Measurements from ENCODE around the gene PREB.
"Not testable (repeated sequence)": the region's sequence is repeated elsewhere in the genome, so short reads cannot be mapped to it uniquely, and the experiment has no call there.

The PREB gene, protein sequence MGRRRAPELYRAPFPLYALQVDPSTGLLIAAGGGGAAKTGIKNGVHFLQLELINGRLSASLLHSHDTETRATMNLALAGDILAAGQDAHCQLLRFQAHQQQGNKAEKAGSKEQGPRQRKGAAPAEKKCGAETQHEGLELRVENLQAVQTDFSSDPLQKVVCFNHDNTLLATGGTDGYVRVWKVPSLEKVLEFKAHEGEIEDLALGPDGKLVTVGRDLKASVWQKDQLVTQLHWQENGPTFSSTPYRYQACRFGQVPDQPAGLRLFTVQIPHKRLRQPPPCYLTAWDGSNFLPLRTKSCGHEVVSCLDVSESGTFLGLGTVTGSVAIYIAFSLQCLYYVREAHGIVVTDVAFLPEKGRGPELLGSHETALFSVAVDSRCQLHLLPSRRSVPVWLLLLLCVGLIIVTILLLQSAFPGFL

DNA sequence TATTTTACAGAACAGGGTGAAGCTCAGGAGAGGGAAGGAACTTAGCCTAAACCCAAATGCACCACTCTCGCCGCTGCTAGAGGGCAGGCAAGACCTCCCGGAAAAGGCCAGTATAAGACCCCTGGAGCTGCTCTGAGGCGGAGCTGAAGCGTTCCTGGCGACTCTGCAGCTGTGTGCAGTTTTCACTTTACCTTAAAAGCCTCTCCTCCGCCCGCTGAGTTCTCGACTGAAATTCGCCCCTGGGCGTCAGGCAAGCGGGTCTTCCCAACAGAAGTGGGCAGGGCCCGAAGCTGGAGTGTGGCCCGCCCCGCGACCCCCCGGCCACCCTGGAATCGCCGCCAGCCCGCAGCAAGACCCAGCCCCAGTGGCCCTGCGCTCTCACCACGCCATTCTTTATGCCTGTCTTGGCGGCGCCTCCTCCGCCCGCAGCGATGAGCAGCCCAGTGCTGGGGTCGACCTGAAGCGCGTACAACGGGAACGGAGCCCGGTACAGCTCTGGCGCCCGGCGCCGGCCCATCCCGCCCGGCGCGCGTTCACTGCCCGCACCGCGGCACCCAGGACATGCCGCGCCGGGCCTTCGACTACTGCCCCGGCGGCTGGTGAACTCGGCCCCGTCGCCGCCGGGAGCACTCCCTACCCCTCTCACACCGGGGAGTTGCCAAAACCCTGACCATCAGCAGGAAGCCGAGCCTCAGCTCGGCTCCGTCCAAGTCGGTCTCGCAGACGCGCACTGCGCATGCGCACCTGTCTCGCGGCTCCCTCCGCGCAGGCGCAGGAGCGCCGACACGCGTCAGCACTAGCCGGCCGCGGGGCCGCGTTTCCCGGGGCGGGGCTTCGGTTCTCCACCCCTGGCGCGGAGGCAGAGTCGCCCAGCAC lies at the start of gene PREB:
PREB (minus strand) TSS at position 732 of the 876 bp plus-strand sequence; CDS start at position 517, 215 bp downstream.
- DNase-seq, result peak; percentile 100

DNA sequence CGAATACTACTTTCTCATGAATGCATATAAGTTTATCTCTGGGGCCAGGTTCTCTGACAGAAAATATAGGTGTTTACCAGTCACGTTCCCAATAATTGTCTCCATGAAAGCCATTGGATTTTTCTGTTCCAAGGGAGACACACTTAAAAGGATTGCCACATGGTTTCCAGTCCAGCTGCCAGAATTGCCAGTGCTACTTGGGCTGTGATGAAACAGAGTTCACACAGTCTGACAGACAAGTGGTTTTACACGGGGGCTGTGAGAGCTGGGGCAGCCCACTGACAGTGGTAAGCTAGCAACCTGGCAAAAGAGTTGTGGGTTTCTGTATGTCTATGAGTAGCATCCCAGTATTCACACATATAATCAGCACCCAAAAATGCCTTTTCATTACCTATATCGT lies 49.7 kb upstream of the PREB start:
- no peak for DNase-seq

- no peak for DNase-seq
Observed at GRCh38 chr2:27182346-27182745, 47.9 kb upstream of the PREB start.

- DNase-seq, result no peak
Observed at GRCh38 chr2:27179344-27180000, 45.0 kb upstream of the PREB start.

GRCh38 chr2:27178469-27178868 lies 44.0 kb upstream of the PREB start:
- DNase-seq, result no peak

DNA sequence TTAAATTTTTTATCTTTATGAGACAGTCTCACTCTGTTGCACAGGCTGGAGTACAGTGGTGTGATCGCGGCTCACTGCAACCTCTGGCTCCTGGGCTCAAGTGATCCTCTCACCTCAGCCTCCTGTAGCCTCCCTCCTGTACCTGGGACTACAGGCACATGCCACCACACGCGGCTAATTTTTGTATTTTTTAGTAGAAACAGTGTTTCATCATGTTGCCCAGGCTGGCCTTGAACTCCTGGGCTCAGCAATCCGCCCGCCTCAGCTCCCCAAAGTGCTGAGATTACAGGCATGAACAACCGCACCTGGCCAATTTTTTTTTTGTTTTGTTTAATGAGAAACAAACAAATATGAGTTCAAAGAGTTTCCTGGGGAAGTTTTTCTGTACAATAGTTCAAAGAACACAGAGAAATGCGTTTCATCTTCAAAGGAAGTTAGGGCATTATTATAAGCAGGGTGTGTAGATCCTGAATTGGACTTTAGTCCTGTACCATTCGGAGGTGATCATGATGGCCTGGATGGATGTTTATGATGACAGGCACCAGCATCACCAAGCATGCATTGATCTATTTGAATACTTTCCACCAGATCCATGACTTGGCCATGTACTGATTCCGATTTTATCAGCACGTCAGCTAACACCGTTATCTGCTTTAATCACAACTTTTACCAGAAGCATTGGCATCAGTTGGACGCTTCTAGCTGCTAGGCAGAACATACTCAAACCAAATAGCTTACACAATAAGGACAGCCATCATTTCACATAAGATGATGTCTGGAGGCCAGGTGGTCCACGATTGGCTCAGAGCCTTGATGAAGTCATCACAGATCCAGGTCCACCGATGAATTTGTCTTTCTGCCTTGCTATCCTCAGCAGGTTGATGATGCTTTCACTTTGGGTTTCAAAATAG lies 43.3 kb upstream of the PREB start:
- DNase-seq, result no peak

- not testable (repeated sequence) for DNase-seq
Observed at GRCh38 chr2:27175781-27176180, 41.3 kb upstream of the PREB start.

DNA sequence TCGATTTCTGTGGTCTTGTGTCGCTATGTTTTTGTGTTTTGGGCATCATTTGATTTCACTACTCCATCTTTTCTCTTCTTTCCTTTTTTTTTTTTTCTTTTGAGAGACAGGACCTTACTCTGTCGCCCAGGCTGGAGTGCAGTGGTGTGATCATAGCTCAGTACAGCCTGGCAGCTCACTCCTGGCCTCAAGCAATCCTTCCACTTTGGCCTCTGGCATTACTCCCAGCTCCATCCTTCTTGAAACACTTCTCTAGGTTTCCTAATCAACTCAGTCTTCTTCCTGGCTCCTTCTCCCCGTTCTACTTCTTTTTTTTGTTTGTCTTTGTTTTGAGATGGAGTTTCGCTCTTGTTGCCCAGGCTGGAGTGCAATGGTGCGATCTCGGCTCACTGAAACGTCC lies 40.9 kb upstream of the PREB start:
- no peak for DNase-seq

DNA sequence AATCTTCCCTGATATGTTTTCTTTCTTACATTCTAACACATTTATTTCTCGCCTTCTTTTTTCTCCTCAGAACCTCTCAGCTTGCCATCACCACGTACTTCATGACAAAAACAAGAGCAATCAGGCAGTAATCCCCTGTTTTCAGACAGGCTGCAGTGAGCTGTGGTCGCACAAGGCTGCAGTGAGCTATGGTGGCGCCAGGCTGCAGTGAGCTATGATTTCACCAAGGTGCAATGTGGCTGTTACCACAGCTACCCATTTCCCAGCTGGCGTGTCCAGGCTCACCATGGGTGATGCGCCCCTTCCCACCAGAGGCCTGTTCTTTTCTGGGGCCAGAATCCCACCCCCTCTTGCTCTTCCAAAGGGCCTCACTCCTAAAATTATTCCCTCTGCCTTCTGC lies 40.2 kb upstream of the PREB start:
- DNase-seq, result no peak

DNA sequence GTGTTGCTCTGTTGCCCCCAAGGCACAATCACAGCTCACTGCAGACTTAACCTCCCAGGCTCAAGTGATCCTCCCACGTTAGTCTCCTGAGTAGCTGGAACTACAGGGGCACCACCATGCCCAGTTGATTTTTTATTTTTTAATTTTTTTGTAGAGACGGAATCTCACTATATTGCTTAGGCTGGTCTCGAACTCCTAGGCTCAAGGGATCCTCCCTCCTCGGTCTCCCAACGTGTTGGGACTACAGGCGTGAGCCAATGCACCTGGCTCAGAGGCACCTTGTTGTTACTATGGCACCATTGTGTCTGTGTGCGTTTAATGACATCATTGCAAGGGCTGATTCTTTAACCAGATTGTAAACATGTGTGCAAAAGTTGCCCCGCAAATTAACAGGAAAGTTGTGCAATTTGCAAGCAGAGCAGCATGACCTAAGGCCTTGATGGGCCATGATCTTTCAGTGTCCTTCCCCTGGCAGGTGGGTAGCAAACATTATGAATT lies 37.0 kb upstream of the PREB start:
- no peak for DNase-seq

DNA sequence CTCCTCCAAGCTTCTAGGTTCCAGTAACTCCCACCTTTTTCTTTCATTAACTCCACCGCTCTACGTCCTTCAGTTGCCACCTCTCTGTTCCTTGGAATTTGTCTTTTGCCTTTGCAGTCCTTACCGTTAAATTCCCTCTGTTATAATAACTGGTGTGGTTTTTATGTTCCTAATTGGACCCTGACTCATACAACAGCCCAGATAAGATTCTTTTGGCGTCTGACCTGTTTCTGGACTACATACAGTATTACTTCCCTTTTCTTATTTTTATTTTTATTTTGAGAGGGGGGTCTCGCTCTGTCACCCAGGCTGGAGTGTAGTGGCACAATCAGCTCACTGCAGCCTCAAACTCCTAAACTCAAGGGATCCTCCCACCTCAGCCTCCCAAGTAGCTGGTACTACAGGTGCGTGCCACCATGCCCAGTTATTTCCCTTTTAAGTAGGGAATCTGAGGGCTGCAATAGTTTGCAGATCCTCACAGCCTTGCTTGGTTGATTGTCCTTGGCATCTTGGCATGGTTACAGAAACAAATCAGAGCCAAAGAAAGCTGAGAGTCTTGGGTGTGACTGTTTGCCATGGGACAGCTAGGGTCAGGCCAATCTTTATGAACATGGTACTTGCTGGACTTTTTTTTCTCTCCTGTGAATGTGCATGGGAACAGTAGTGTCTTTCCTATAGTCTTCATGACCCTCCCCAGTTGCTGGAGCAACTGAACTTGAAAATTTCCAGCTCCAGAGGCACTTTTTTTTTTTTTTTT lies 36.3 kb upstream of the PREB start:
- no peak for DNase-seq

GRCh38 chr2:27164960-27165763 lies 30.7 kb upstream of the PREB start:
- no peak for DNase-seq

DNA sequence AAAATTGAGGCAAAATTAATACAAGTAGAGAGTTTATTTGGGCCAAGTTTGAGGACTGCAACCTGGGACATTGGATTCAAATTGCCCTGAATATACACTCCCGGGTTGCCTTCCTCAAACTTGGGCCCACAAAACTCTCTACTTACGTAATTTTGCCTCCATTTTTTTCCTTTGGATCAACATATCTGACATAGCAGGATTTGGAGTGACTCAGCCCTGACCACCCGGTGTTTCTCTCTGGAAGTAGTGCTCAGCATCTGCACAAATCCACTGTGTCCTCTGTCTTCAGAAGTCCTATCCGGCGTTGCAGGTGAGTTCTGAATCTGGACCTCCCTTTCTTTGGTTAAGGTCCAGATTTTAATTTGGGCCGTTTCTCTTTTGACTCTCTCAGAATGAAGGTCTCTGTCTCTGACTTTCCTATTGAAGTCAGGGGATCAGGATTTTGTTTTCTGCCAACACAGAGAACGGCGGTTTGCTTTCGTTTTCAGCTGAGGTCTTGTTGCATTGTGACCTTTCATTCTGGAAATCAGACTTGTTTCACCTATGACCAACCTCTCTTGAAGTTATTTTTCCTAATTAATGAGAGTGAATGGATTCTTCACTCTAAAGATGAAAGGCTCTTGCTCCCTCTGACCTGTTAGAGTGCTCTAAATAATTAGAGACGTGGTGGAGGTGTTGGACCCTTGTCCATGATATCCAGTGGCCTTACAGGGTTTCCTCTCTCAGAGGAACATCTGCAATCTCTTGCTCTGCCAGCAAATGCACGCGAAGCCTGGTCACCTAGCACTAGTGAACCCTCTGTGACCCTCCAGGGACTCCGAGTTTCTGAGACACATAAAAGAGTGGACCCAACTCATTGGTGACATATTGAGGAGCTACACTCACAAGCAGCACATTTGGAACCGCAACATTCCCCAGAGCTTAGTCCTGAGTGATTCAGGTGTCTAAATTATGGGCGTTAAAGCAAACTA lies 28.0 kb upstream of the PREB start:
- DNase-seq, result no peak

- no peak for DNase-seq
Observed at GRCh38 chr2:27160191-27160590, 25.8 kb upstream of the PREB start.

GRCh38 chr2:27159271-27159670 lies 24.8 kb upstream of the PREB start:
- DNase-seq, result no peak

DNA sequence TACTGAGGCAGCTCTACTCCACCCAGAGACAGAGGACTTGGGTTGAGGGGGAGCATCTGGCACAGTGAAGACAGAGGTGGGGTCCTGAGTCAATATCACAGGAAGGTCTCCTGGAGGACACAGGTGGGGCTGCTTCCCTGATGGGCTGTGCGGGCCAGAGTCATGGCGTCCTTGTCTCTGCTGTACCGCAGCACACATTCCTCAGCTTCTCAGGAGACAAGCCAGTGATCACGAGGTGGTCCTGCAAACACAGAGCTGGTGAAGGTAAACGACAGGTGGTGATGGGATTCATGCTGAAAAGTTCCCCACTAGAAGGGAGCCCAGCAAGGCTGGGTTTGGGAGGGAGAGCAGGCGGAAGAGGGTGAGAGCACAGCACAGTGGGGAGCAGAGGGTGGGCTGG lies 24.0 kb upstream of the PREB start:
- no peak for DNase-seq

DNA sequence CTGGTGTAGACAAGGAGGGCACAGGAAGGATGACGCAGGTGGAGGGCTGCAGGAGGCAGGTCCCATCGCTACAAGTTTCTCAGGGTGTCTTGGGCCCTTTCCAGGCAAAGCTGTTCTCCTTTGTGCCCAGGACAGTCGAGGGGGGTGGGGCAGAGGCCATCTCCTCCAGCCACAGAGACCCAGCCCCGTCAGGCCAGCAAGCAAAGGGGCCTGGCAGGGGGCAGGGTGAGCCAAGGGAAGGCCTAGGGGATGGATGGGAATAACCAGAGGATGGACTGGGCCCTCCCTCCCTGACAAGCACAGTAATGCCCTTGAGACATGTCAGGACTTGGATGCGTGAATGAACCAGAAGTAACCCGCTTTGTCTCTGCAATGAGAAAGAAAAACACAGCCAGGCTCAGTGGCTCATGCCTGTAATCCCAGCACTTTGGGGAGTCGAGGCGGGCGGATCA lies 20.7 kb upstream of the PREB start:
- DNase-seq, result no peak

DNA sequence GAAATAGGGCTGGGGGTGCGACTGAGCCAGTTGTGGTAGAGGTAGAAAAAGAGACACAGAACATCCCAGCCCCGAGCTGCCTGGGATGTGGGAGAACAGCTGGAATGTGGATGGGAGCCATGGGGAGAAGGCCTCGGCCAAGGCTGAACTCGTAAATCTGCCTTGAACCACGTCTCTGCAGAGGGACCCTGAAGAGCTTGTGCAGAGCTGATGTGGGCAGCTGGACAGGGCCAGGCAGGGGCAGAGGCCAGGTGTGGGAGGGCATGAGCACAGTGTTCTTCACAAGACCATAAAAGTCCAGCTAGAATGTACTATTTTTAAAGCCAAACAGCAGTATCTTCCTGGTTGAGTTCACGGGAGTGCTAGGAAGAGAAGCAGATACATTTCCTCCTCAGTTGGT lies 20.1 kb upstream of the PREB start:
- no peak for DNase-seq

DNA sequence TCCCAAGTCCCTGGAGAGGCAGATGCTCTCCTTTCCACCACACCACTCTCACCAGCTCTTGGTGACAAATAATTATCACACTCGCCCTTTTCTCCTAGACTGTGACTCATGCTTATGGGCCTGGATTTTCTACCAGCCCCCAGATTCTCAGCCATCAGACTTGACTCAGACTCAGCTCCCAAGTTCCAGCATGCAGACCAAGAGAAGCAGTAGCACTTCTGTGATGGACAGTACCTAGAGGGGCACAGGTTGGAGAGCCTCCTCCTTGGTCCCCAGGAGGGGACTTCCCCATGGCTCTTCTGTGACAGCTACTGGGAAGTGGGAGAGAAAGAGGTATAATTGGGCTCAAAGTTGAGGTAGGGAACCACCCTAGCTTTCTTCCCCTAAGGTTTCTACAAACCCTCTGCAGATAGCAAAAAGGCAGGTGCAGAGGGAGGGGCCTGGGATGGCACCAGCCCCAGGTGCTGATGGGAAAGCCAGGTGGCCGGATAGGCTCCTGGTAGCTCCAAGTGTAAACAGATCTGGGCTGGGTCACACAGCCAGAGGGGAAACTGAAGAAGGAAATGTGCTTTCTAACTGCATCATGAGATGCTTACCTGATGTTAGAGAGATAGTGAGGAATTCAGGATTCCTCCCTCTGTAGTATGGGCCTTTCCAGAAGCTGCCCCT lies 18.5 kb upstream of the PREB start:
- DNase-seq, result no peak
